ENCODE measurements around the gene NLN.
"Not testable (repeated sequence)": the region's sequence is repeated elsewhere in the genome, so short reads cannot be mapped to it uniquely, and the experiment has no call there.

The NLN gene

GRCh38 chr5:65866837-65867521 is 145.0 kb downstream of the NLN start:
- in situ Hi-C loops (cut with MboI; ENCODE audit: low sequenced_read_pairs), result no loop called here

- in situ Hi-C loops (cut with MboI; ENCODE audit: low sequenced_read_pairs), result no loop called here
Observed at GRCh38 chr5:65867542-65868195, 145.7 kb downstream of the NLN start.

GRCh38 chr5:65868509-65868908 is 146.5 kb downstream of the NLN start:
- in situ Hi-C loops (cut with MboI; ENCODE audit: low sequenced_read_pairs), result no loop called here

GRCh38 chr5:65871182-65871581 is 149.2 kb downstream of the NLN start:
- in situ Hi-C loops (cut with MboI; ENCODE audit: low sequenced_read_pairs), result no loop called here

- in situ Hi-C loops (cut with MboI; ENCODE audit: low sequenced_read_pairs), result not testable (repeated sequence)
Observed at GRCh38 chr5:65871776-65872175, 149.8 kb downstream of the NLN start.

- in situ Hi-C loops (cut with MboI; ENCODE audit: low sequenced_read_pairs), result no loop called here
Observed at GRCh38 chr5:65873181-65873750, 151.3 kb downstream of the NLN start.

- in situ Hi-C loops (cut with MboI; ENCODE audit: low sequenced_read_pairs), result no loop called here
Observed at GRCh38 chr5:65874241-65874640, 152.2 kb downstream of the NLN start.

GRCh38 chr5:65876496-65876895 is 154.5 kb downstream of the NLN start:
- in situ Hi-C loops (cut with MboI; ENCODE audit: low sequenced_read_pairs), result no loop called here

GRCh38 chr5:65876970-65877369 is 155.0 kb downstream of the NLN start:
- in situ Hi-C loops (cut with MboI; ENCODE audit: low sequenced_read_pairs), result no loop called here
